GM23338 (cell line): ENCODE data around the gene ZBTB40.

Experiments
- CREB1 ChIP-seq: fragments of 250-450 bp; sonication (Bioruptor Pico); IDR thresholded peaks from 2 replicates; pipeline ENCODE4 v1.5.0; 2020; ENCODE audit warnings: low read depth, mild to moderate bottlenecking, moderate library complexity
- EZH2 ChIP-seq: fragments of 200-600 bp; sonication (generic); IDR thresholded peaks from one replicate; pipeline ENCODE4 v1.8.0; 2017; ENCODE audit warnings: antibody characterized with exemption, mild to moderate bottlenecking, low read depth; ENCODE audit not compliant: unreplicated experiment
- EZH2phosphoT487 ChIP-seq: fragments of 200-600 bp; sonication (generic); IDR thresholded peaks from one replicate; pipeline ENCODE4 v1.8.1; 2018; ENCODE audit warnings: antibody characterized with exemption; ENCODE audit not compliant: unreplicated experiment
- NANOG ChIP-seq: IDR thresholded peaks from 2 replicates; pipeline ENCODE4 v1.6.1; 2016; ENCODE audit warnings: antibody characterized with exemption, borderline replicate concordance
- POLR2AphosphoS5 ChIP-seq: IDR thresholded peaks from 2 replicates; pipeline ENCODE4 v1.6.1; 2016; ENCODE audit warnings: antibody characterized with exemption, low read depth
- TF ChIP-seq, protein P1 (sequence below), 2 experiments: fragments of 200-600 bp in 1 of 2; sonication (generic) in 1 of 2; conservative IDR thresholded peaks; 2 replicates each; pipeline versions ENCODE4 v1.5.1 to v1.6.1; 2016 to 2017; ENCODE audit warnings: antibody characterized with exemption in 2 of 2, low read depth in 2 of 2, mild to moderate bottlenecking in 2 of 2, moderate library complexity in 1 of 2
- TF ChIP-seq, protein P2 (sequence below): IDR thresholded peaks from one replicate; pipeline ENCODE4 v1.6.1; 2018; ENCODE audit warnings: antibody characterized with exemption; ENCODE audit not compliant: unreplicated experiment

DNA sequence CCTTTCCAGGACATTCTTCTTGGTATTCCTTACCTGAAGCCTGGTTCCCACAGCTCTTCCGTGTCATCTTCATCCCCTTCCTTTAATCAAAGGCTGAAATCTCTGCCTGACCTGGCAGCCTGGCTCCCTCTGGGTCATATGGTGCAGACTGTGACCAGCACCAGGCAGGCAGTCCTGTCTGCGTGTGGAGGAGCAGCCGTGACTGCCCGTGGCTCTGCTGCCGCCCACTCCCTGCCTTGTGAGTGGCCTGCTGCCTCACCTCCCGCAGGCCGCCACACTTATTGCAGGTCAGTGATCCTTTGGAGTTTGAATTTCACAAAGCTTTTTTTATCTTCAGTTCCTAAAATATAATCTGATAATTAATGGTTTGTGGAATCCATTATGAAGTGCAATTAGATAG is 75.5 kb downstream of the ZBTB40 start:
- TF ChIP-seq, protein P1, sequence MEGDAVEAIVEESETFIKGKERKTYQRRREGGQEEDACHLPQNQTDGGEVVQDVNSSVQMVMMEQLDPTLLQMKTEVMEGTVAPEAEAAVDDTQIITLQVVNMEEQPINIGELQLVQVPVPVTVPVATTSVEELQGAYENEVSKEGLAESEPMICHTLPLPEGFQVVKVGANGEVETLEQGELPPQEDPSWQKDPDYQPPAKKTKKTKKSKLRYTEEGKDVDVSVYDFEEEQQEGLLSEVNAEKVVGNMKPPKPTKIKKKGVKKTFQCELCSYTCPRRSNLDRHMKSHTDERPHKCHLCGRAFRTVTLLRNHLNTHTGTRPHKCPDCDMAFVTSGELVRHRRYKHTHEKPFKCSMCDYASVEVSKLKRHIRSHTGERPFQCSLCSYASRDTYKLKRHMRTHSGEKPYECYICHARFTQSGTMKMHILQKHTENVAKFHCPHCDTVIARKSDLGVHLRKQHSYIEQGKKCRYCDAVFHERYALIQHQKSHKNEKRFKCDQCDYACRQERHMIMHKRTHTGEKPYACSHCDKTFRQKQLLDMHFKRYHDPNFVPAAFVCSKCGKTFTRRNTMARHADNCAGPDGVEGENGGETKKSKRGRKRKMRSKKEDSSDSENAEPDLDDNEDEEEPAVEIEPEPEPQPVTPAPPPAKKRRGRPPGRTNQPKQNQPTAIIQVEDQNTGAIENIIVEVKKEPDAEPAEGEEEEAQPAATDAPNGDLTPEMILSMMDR (conservative IDR thresholded peaks at IDR 0.05; ENCODE audit: low read depth in 2 of 2), result 0 out of 4 replicates have a peak, but pooled peaks of 1 of the 2 experiments have one; percentile 3
- TF ChIP-seq POLR2AphosphoS5, result no peak
- no peak for TF ChIP-seq EZH2
- no peak for TF ChIP-seq EZH2phosphoT487
- no peak for TF ChIP-seq CREB1 (CRISPR knock-in tag)
- TF ChIP-seq, protein P2, sequence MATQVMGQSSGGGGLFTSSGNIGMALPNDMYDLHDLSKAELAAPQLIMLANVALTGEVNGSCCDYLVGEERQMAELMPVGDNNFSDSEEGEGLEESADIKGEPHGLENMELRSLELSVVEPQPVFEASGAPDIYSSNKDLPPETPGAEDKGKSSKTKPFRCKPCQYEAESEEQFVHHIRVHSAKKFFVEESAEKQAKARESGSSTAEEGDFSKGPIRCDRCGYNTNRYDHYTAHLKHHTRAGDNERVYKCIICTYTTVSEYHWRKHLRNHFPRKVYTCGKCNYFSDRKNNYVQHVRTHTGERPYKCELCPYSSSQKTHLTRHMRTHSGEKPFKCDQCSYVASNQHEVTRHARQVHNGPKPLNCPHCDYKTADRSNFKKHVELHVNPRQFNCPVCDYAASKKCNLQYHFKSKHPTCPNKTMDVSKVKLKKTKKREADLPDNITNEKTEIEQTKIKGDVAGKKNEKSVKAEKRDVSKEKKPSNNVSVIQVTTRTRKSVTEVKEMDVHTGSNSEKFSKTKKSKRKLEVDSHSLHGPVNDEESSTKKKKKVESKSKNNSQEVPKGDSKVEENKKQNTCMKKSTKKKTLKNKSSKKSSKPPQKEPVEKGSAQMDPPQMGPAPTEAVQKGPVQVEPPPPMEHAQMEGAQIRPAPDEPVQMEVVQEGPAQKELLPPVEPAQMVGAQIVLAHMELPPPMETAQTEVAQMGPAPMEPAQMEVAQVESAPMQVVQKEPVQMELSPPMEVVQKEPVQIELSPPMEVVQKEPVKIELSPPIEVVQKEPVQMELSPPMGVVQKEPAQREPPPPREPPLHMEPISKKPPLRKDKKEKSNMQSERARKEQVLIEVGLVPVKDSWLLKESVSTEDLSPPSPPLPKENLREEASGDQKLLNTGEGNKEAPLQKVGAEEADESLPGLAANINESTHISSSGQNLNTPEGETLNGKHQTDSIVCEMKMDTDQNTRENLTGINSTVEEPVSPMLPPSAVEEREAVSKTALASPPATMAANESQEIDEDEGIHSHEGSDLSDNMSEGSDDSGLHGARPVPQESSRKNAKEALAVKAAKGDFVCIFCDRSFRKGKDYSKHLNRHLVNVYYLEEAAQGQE, result no peak
- no peak for TF ChIP-seq NANOG
